Astrocyte of the hippocampus (primary cell): ENCODE data around the gene CCDC127.
"Not testable (repeated sequence)": the region's sequence is repeated elsewhere in the genome, so short reads cannot be mapped to it uniquely, and the experiment has no call there.

Experiments
- DNase-seq: peaks from one replicate; pipeline ENCODE4 v3.0.0; 2011; ENCODE audit warnings: low read depth, low spot score

CCDC127 gene

GRCh38 chr5:172841-173251, 45.1 kb downstream of the CCDC127 start:
- no peak for DNase-seq

GRCh38 chr5:172421-172820, 45.5 kb downstream of the CCDC127 start:
- no peak for DNase-seq

GRCh38 chr5:171801-172331, 46.1 kb downstream of the CCDC127 start:
- no peak for DNase-seq

- DNase-seq: no peak
These were observed 46.8 kb downstream of the CCDC127 start for GRCh38 chr5:170971-171800.

GRCh38 chr5:169728-170094, 48.2 kb downstream of the CCDC127 start:
- no peak for DNase-seq

GRCh38 chr5:169071-169727, 48.8 kb downstream of the CCDC127 start:
- DNase-seq: no peak

GRCh38 chr5:167982-168660, 49.8 kb downstream of the CCDC127 start:
- DNase-seq: peak; percentile 97

- DNase-seq: no peak
These were observed 50.4 kb downstream of the CCDC127 start for GRCh38 chr5:167511-167910.

GRCh38 chr5:166441-167372, 51.2 kb downstream of the CCDC127 start:
- DNase-seq: no peak

GRCh38 chr5:164783-165182, 53.2 kb downstream of the CCDC127 start:
- DNase-seq: not testable (repeated sequence)

- DNase-seq: no peak
These were observed 53.7 kb downstream of the CCDC127 start for GRCh38 chr5:164244-164643.

GRCh38 chr5:163841-164240, 54.1 kb downstream of the CCDC127 start:
- no peak for DNase-seq

GRCh38 chr5:163338-163620, 54.7 kb downstream of the CCDC127 start:
- DNase-seq: no peak

GRCh38 chr5:162565-163337, 55.2 kb downstream of the CCDC127 start:
- no peak for DNase-seq

GRCh38 chr5:162190-162564, 55.8 kb downstream of the CCDC127 start:
- no peak for DNase-seq

GRCh38 chr5:161803-162110, 56.2 kb downstream of the CCDC127 start:
- no peak for DNase-seq

GRCh38 chr5:160921-161802, 56.8 kb downstream of the CCDC127 start:
- no peak for DNase-seq

- peak; percentile 83 for DNase-seq
These were observed 57.8 kb downstream of the CCDC127 start for GRCh38 chr5:160173-160510.

GRCh38 chr5:159448-160172, 58.3 kb downstream of the CCDC127 start:
- peak; percentile 96 for DNase-seq
